Fibroblast of lung (primary cell): ENCODE measurements around the gene ITPRID2. TPM values are rescaled to one million over a fixed set of nuclear protein-coding genes. Genes with fewer than 3 reads are reported as not detected.
A peak's percentile ranks its signal among the peaks of the same experiment; 100 is the strongest.
"Not testable (repeated sequence)": the region's sequence is repeated elsewhere in the genome, so short reads cannot be mapped to it uniquely, and the experiment has no call there.

ENCODE experiments used
- DNase-seq, 2 donors: peaks; one replicate each; pipeline versions ENCODE4 v3.0.0 to v3.0.0-alpha.2; 2010; ENCODE audit warnings: low read depth in 2 of 2
- H2AFZ ChIP-seq: 2 replicates; pipeline ENCODE4 v1.5.1; 2012; ENCODE audit warnings: low read length, control low read depth, inconsistent platforms
- H3K27ac ChIP-seq: 2 replicates; pipeline ENCODE4 v1.5.1; 2011; ENCODE audit warnings: low read length, control low read depth; ENCODE audit not compliant: insufficient read depth
- H3K27me3 ChIP-seq: 2 replicates; pipeline ENCODE4 v1.5.1; 2011; ENCODE audit warnings: mild to moderate bottlenecking, low read length; ENCODE audit not compliant: control insufficient read depth, insufficient read depth
- H3K36me3 ChIP-seq: 2 replicates; pipeline ENCODE4 v1.5.1; 2011; ENCODE audit warnings: low read length; ENCODE audit not compliant: control insufficient read depth, insufficient read depth
- H3K4me1 ChIP-seq: 2 replicates; pipeline ENCODE4 v1.5.1; 2011; ENCODE audit warnings: low read length; ENCODE audit not compliant: control insufficient read depth, insufficient read depth; ENCODE audit errors: extremely low read depth
- H3K4me2 ChIP-seq: 2 replicates; pipeline ENCODE4 v1.5.1; 2011; ENCODE audit warnings: low read length, control low read depth; ENCODE audit not compliant: insufficient read depth; ENCODE audit errors: extremely low read depth
- H3K4me3 ChIP-seq, 4 experiments: fragments of 200-600 bp in 1 of 4; sonication (generic) in 1 of 4; replicated peaks in 1 of 4; 2 replicates each; pipeline ENCODE4 v1.5.1; 2011 to 2016; ENCODE audit warnings: low read length in 4 of 4, low read depth in 3 of 4, mild to moderate bottlenecking in 3 of 4, control low read depth in 2 of 4, inconsistent platforms in 1 of 4, mixed read lengths in 1 of 4; ENCODE audit not compliant: insufficient read depth in 1 of 4; ENCODE audit errors: control extremely low read depth in 1 of 4
- H3K79me2 ChIP-seq: 2 replicates; pipeline ENCODE4 v1.5.1; 2012; ENCODE audit warnings: mild to moderate bottlenecking, low read length, inconsistent platforms; ENCODE audit not compliant: control insufficient read depth, insufficient read depth
- H3K9ac ChIP-seq: 2 replicates; pipeline ENCODE4 v1.5.1; 2011; ENCODE audit warnings: mild to moderate bottlenecking, low read length, control low read depth; ENCODE audit not compliant: insufficient read depth
- H3K9me3 ChIP-seq: 2 replicates; pipeline ENCODE4 v1.5.1; 2012; ENCODE audit warnings: low read depth, low read length; ENCODE audit not compliant: control insufficient read depth, insufficient read depth
- H4K20me1 ChIP-seq: 2 replicates; pipeline ENCODE4 v1.5.1; 2011; ENCODE audit warnings: low read length; ENCODE audit not compliant: control insufficient read depth, insufficient read depth; ENCODE audit errors: extremely low read depth
- CTCF ChIP-seq, 2 donors: IDR thresholded peaks in 1 of 2; conservative IDR thresholded peaks in 1 of 2; 1 replicate in 1 of 2; 2 replicates in 1 of 2; pipeline ENCODE4 v1.5.1; 2011 to 2012; ENCODE audit warnings: low read length in 2 of 2, control low read depth in 1 of 2, inconsistent platforms in 1 of 2, low read depth in 1 of 2, mild to moderate bottlenecking in 1 of 2
- EZH2 ChIP-seq: IDR thresholded peaks from 2 replicates; pipeline ENCODE4 v1.5.1; 2012; ENCODE audit warnings: low read length, control low read depth, mild to moderate bottlenecking; ENCODE audit errors: missing control alignments
- polyA plus RNA-seq, 2 donors: library from polyadenylated mRNA; depleted of rRNA in 1 of 2; stranded (reverse) in 1 of 2; unstranded in 1 of 2; fragments of >200 nt; gene quantifications; 2 replicates each; pipeline ENCODE4 v1.2.1, GENCODE V29; 2011 to 2012; ENCODE audit warnings: missing spikeins in 1 of 2
- total RNA-seq: library from RNA; depleted of rRNA; stranded (reverse); fragments of >200 nt; gene quantifications from 2 replicates; pipeline ENCODE4 v1.2.1, GENCODE V29; 2014

ITPRID2 gene
- total and polyA plus RNA-seq, 2 donors (not counting 1 experiment from before 2014, with no cell fraction given): 70.5 to 179 TPM

GRCh38 chr2:181957668-181958067 lies 66.1 kb downstream of the ITPRID2 start:
- DNase-seq: peak in 1 of 2 donors; percentile 71
- no peaks in the 10 kb centered on the region for H4K20me1 ChIP-seq
- TF ChIP-seq CTCF (conservative IDR thresholded peaks at IDR 0.05 in 1 of 2, IDR thresholded peaks at IDR 0.05 in 1 of 2; ENCODE audit: low read depth in 1 of 2, low read length in 2 of 2) (no peak), EZH2 (no peak)
- no peaks in the 10 kb centered on the region for H3K27me3 ChIP-seq
- H3K4me2 ChIP-seq: no peak overlapping the region
- no peaks in the 10 kb centered on the region for H3K79me2 ChIP-seq
- H2AFZ ChIP-seq: no peak overlapping the region
- no peak overlapping the region for H3K27ac ChIP-seq
- H3K9ac ChIP-seq: no peak overlapping the region
- no peaks in the 10 kb centered on the region for H3K9me3 ChIP-seq
- H3K4me3 ChIP-seq: no peak overlapping the region
- H3K4me1 ChIP-seq: peaks cover 8% of the 10 kb centered on the region
- no peaks in the 10 kb centered on the region for H3K36me3 ChIP-seq

GRCh38 chr2:181958726-181959125 lies 67.2 kb downstream of the ITPRID2 start:
- Histone ChIP-seq H3K9ac (no peak overlapping the region), H3K27ac (no peak overlapping the region), H3K36me3 (no peaks in the 10 kb centered on the region), H3K79me2 (no peaks in the 10 kb centered on the region), H3K4me3 (no peak overlapping the region), H3K4me1 (peaks cover 8% of the 10 kb centered on the region), H3K27me3 (no peaks in the 10 kb centered on the region), H3K4me2 (no peak overlapping the region), H2AFZ (no peak overlapping the region), H4K20me1 (no peaks in the 10 kb centered on the region), H3K9me3 (no peaks in the 10 kb centered on the region)
- TF ChIP-seq CTCF (conservative IDR thresholded peaks at IDR 0.05 in 1 of 2, IDR thresholded peaks at IDR 0.05 in 1 of 2; ENCODE audit: low read depth in 1 of 2, low read length in 2 of 2) (no peak), EZH2 (no peak)
- DNase-seq: no peak

GRCh38 chr2:181959508-181959907 lies 68.0 kb downstream of the ITPRID2 start:
- Histone ChIP-seq H3K36me3 (no peaks in the 10 kb centered on the region), H3K27me3 (no peaks in the 10 kb centered on the region), H3K4me1 (peaks cover 2% of the 10 kb centered on the region), H3K4me3 (no peak overlapping the region), H3K79me2 (no peaks in the 10 kb centered on the region), H3K9me3 (no peaks in the 10 kb centered on the region), H4K20me1 (no peaks in the 10 kb centered on the region), H3K9ac (no peak overlapping the region), H3K27ac (no peak overlapping the region), H3K4me2 (peak overlapping the region; percentile 20), H2AFZ (no peak overlapping the region)
- DNase-seq: peak in 1 of 2 donors; percentile 33
- TF ChIP-seq EZH2 (no peak), CTCF (conservative IDR thresholded peaks at IDR 0.05 in 1 of 2, IDR thresholded peaks at IDR 0.05 in 1 of 2; ENCODE audit: low read depth in 1 of 2, low read length in 2 of 2) (no peak)

GRCh38 chr2:181961167-181961566 lies 69.6 kb downstream of the ITPRID2 start:
- not testable (repeated sequence) for H3K4me3 ChIP-seq, DNase-seq, H4K20me1 ChIP-seq, H3K4me2 ChIP-seq, H3K36me3 ChIP-seq, H3K79me2 ChIP-seq, H3K27me3 ChIP-seq, H3K9ac ChIP-seq, H3K9me3 ChIP-seq, H3K4me1 ChIP-seq, H2AFZ ChIP-seq, H3K27ac ChIP-seq
